Measurements from ENCODE around the gene CLIP4.

- TF ChIP-seq CTCF (CRISPR knock-in tag; IDR thresholded peaks at IDR 0.05) = no peak
- TF ChIP-seq ETV6 (CRISPR knock-in tag; conservative IDR thresholded peaks at IDR 0.05) = no peak
- TF ChIP-seq E2F5 (CRISPR knock-in tag; conservative IDR thresholded peaks at IDR 0.05) = no peak
- TF ChIP-seq PHF8 (CRISPR knock-in tag; IDR thresholded peaks at IDR 0.05) = no peak
- TF ChIP-seq PREB (CRISPR knock-in tag; IDR thresholded peaks at IDR 0.05) = no peak
- TF ChIP-seq POLR2A (IDR thresholded peaks at IDR 0.05; ENCODE audit: insufficient read depth in 1 of 2, low read depth in 2 of 2, low read length in 2 of 2) = no peak
- TF ChIP-seq HCFC1 (IDR thresholded peaks at IDR 0.05; ENCODE audit: low read depth, low read length) = no peak
- TF ChIP-seq ZBTB49 (CRISPR knock-in tag; IDR thresholded peaks at IDR 0.05; ENCODE audit: borderline replicate concordance) = no peak
Observed at GRCh38 chr2:29220506-29221270, 105.5 kb downstream of the CLIP4 start.
